B cell (primary cell): ENCODE measurements around the gene DCDC2B. TPM values are rescaled to one million over a fixed set of nuclear protein-coding genes. Genes with fewer than 3 reads are reported as not detected.

Experiments
- ATAC-seq: fragments of 200-7000 bp; cut with Tn5 transposase; one replicate; pipeline ENCODE4 v1.10.0; 2021; ENCODE audit warnings: low read depth, mild to moderate bottlenecking, moderate number of reproducible peaks, moderate library complexity
- CTCF ChIA-PET: fragments of 350-600 bp; sonication (Branson Sonifier 250); formaldehyde crosslinking; loops from one replicate; lab custom pipeline; 2021; ENCODE audit warnings: antibody characterized with exemption, inconsistent platforms; lab: Charles Lee
- POLR2A ChIA-PET: fragments of 350-600 bp; sonication (Branson Sonifier 250); formaldehyde crosslinking; loops from one replicate; lab custom pipeline; 2021; ENCODE audit warnings: antibody characterized with exemption; lab: Charles Lee
- DNase-seq: peaks from one replicate; pipeline ENCODE4 v3.0.0; 2013
- H2AFZ ChIP-seq: 2 replicates; pipeline ENCODE4 v1.6.1; 2012; ENCODE audit warnings: mild to moderate bottlenecking, low read depth, low read length; ENCODE audit not compliant: insufficient read depth, poor library complexity, severe bottlenecking
- H3K27ac ChIP-seq, 2 donors: 1 replicate in 1 of 2; 2 replicates in 1 of 2; pipeline ENCODE4 v1.5.1; 2012 to 2013; ENCODE audit warnings: low read length in 2 of 2, mild to moderate bottlenecking in 2 of 2, moderate library complexity in 1 of 2
- H3K27me3 ChIP-seq, 4 experiments: fragments of 200-600 bp in 1 of 4; sonication (generic) in 1 of 4; replicated peaks in 1 of 4; 1 replicate in 2 of 4; 2 replicates in 2 of 4; pipeline versions ENCODE4 v1.6.1 to v1.7.0; 2013 to 2016; ENCODE audit warnings: low read length in 3 of 4, mild to moderate bottlenecking in 2 of 4, mixed read lengths in 1 of 4, moderate library complexity in 1 of 4; ENCODE audit not compliant: insufficient read depth in 4 of 4, control insufficient read depth in 3 of 4; ENCODE audit errors: control extremely low read depth in 1 of 4
- H3K36me3 ChIP-seq, 2 experiments: replicated peaks in 1 of 2; 1 replicate in 1 of 2; 2 replicates in 1 of 2; pipeline versions ENCODE4 v1.6.1 to v1.7.1; 2013; ENCODE audit warnings: low read length in 1 of 2; ENCODE audit not compliant: insufficient read depth in 2 of 2, control insufficient read depth in 1 of 2; ENCODE audit errors: control extremely low read depth in 1 of 2, extremely low read depth in 1 of 2
- H3K4me1 ChIP-seq, 2 donors: fragments of 200-600 bp in 1 of 2; sonication (generic) in 1 of 2; 1 replicate in 1 of 2; 2 replicates in 1 of 2; pipeline versions ENCODE4 v1.5.1 to v1.6.1; 2013 to 2017; ENCODE audit warnings: low read length in 2 of 2; ENCODE audit not compliant: control insufficient read depth in 2 of 2, insufficient read depth in 2 of 2
- H3K4me2 ChIP-seq: replicated peaks from 2 replicates; pipeline ENCODE3; 2012; ENCODE audit warnings: mild to moderate bottlenecking, low read depth, low read length; ENCODE audit not compliant: poor library complexity, severe bottlenecking
- H3K4me3 ChIP-seq, 5 experiments: fragments of 200-600 bp in 1 of 5; sonication (generic) in 1 of 5; 1 replicate in 3 of 5; 2 replicates in 2 of 5; pipeline versions ENCODE4 v1.5.1 to v1.7.0; 2011 to 2016; ENCODE audit warnings: low read length in 4 of 5, mild to moderate bottlenecking in 4 of 5, low read depth in 2 of 5, control low read depth in 1 of 5, moderate library complexity in 1 of 5; ENCODE audit not compliant: insufficient read depth in 1 of 5; ENCODE audit errors: control extremely low read depth in 1 of 5, extremely low read depth in 1 of 5
- H3K79me2 ChIP-seq: fragments of 200-600 bp; sonication (generic); one replicate; pipeline ENCODE4 v1.6.0; 2016; ENCODE audit warnings: low read length; ENCODE audit not compliant: control insufficient read depth, insufficient read depth
- H3K9ac ChIP-seq: fragments of 200-600 bp; sonication (generic); 2 replicates; pipeline ENCODE4 v1.6.1; 2017; ENCODE audit warnings: mild to moderate bottlenecking, low read length, moderate library complexity
- H3K9me3 ChIP-seq, 3 donors: one replicate each; pipeline versions ENCODE4 v1.6.1 to v1.7.1; 2013; ENCODE audit warnings: low read length in 2 of 3; ENCODE audit not compliant: control insufficient read depth in 2 of 3, insufficient read depth in 1 of 3; ENCODE audit errors: control extremely low read depth in 1 of 3
- H4K20me1 ChIP-seq: 2 replicates; pipeline ENCODE4 v1.6.0; 2012; ENCODE audit warnings: mild to moderate bottlenecking, low read length; ENCODE audit not compliant: insufficient read depth, control insufficient read depth, poor library complexity, severe bottlenecking
- H3K27ac Mint-ChIP-seq: one replicate; pipeline ENCODE4 v1.8.0; 2021; ENCODE audit warnings: mixed read lengths
- H3K27me3 Mint-ChIP-seq: one replicate; pipeline ENCODE4 v1.8.0; 2021; ENCODE audit warnings: mixed read lengths
- H3K4me1 Mint-ChIP-seq: one replicate; pipeline ENCODE4 v1.8.0; 2021; ENCODE audit warnings: mixed read lengths
- H3K4me3 Mint-ChIP-seq: one replicate; pipeline ENCODE4 v1.8.0; 2021; ENCODE audit warnings: mixed read lengths
- H3K9me3 Mint-ChIP-seq: one replicate; pipeline ENCODE4 v1.8.0; 2022; ENCODE audit warnings: mixed read lengths; ENCODE audit not compliant: insufficient read depth
- CTCF ChIP-seq: fragments of 200-600 bp; IDR thresholded peaks from one replicate; pipeline ENCODE4 v1.8.0; 2022; ENCODE audit warnings: antibody characterized with exemption, mild to moderate bottlenecking
- EZH2 ChIP-seq: IDR thresholded peaks from 2 replicates; pipeline ENCODE4 v1.6.1; 2012; ENCODE audit warnings: borderline replicate concordance, low read depth, mild to moderate bottlenecking, moderate library complexity, low read length; ENCODE audit not compliant: insufficient read depth, poor library complexity, severe bottlenecking
- WGBS: methylation state at CpG from one replicate; pipeline ENCODE4 v1.1.5; 2013; ENCODE audit warnings: missing lambda C conversion rate; ENCODE audit not compliant: insufficient coverage; 5-methylcytosine and 5-hydroxymethylcytosine counted together
- intact Hi-C: fragments of 100-400 bp; cut with micrococcal nuclease; formaldehyde crosslinking; loops from one replicate; pipeline ENCODE4 v1.10.0; 2022
- polyA plus RNA-seq: library from polyadenylated mRNA; depleted of rRNA; stranded (reverse); fragments of >200 nt; gene quantifications from 2 replicates; pipeline ENCODE4 v1.2.3, GENCODE V29; 2012
- total RNA-seq, 2 donors: library from RNA; stranded (reverse); fragments of 120-200 nt in 1 of 2; gene quantifications; 1 replicate in 1 of 2; 2 replicates in 1 of 2; pipeline versions ENCODE4 v1.2.3 to v1.2.4, GENCODE V29; 2013 to 2022

The DCDC2B gene
- total and polyA plus RNA-seq, 2 donors (not counting 1 experiment from before 2014, with no cell fraction given), result not detected

- CTCF ChIA-PET, result interaction anchor here (0.8 to 8.7 kb wide), 39 partner anchors 9 to 276 kb away, joined by 3 to 118 read pairs (median 5); partner anchors contain the start of genes BSDC1, DCDC2B, EIF3I and FAM167B
- peak; percentile 30 for TF ChIP-seq CTCF
- no peak for TF ChIP-seq EZH2
These were observed 31.5 kb downstream of the DCDC2B start for GRCh38 chr1:32240140-32240951.

More at GRCh38 chr1:32240140-32240951, 31.5 kb downstream of the DCDC2B start:
- peaks cover 16 to 31% of the 10 kb centered on the region in 2 donors for H3K4me1 ChIP-seq
- no peaks in the 10 kb centered on the region for H3K27me3 ChIP-seq
- no peaks in the 10 kb centered on the region for H3K9me3 Mint-ChIP-seq
- intact Hi-C loops, result loop anchor here (1.0 to 5.0 kb wide), 6 partner anchors 10 to 94 kb away; partner anchors contain the start of genes DCDC2B, EIF3I, IQCC and TMEM234
- H3K79me2 ChIP-seq, result no peaks in the 10 kb centered on the region
- WGBS, result 7% methylated on average over 61 of the region's 62 CpGs
- H3K27me3 Mint-ChIP-seq, result no peaks in the 10 kb centered on the region
- peak overlapping the region; percentile 93 for H3K27ac Mint-ChIP-seq
- peak overlapping the region; percentile 4 to 61 for H3K27ac ChIP-seq
- H3K4me3 ChIP-seq, result peak overlapping the region; percentile 50 to 77 (median 69)
- H3K4me1 Mint-ChIP-seq, result peaks cover 20% of the 10 kb centered on the region
- peak overlapping the region; percentile 76 for H3K9ac ChIP-seq
- no peaks in the 10 kb centered on the region for H3K9me3 ChIP-seq
- peak overlapping the region; percentile 95 for H3K4me3 Mint-ChIP-seq
- ATAC-seq (peak; percentile 79), DNase-seq (peak; percentile 75)
- H2AFZ ChIP-seq, result peak overlapping the region; percentile 86
- H3K36me3 ChIP-seq, result no peaks in the 10 kb centered on the region
- POLR2A ChIA-PET, result interaction anchor here (0.5 to 4.3 kb wide), 22 partner anchors 9 to 154 kb away, joined by 3 to 60 read pairs (median 6); partner anchors contain the start of genes BSDC1, CCDC28B, HDAC1 and LCK
- H4K20me1 ChIP-seq, result no peaks in the 10 kb centered on the region
- peak overlapping the region; percentile 92 for H3K4me2 ChIP-seq
